CD4-positive, alpha-beta T cell treated with Interleukin-6 for 4 hours (primary cell): ENCODE data around the gene C1orf35.
"Not testable (repeated sequence)": the region's sequence is repeated elsewhere in the genome, so short reads cannot be mapped to it uniquely, and the experiment has no call there.

Source experiments
- DNase-seq: peaks from one replicate; pipeline ENCODE4 v3.0.0-alpha.2; 2020; ENCODE audit warnings: mixed read lengths

C1orf35 gene

GRCh38 chr1:228142155-228142691 is 39.1 kb upstream of the C1orf35 start:
- DNase-seq: no peak

GRCh38 chr1:228141226-228142044 is 38.3 kb upstream of the C1orf35 start:
- DNase-seq: peak; percentile 38

GRCh38 chr1:228140724-228141225 is 37.6 kb upstream of the C1orf35 start:
- no peak for DNase-seq

GRCh38 chr1:228139931-228140723 is 37.0 kb upstream of the C1orf35 start, which contains the start of gene GUK1:
GUK1 (plus strand) TSS chr1:228140279; CDS start chr1:228140303, 24 bp downstream.
- peak; percentile 100 for DNase-seq

GRCh38 chr1:228139406-228139930 is 36.3 kb upstream of the C1orf35 start:
- DNase-seq: no peak

GRCh38 chr1:228136901-228137300 is 33.8 kb upstream of the C1orf35 start:
- no peak for DNase-seq

GRCh38 chr1:228134591-228134990 is 31.5 kb upstream of the C1orf35 start:
- DNase-seq: no peak

- no peak for DNase-seq
Measured at GRCh38 chr1:228131766-228132165, 28.6 kb upstream of the C1orf35 start.

- no peak for DNase-seq
Measured at GRCh38 chr1:228125185-228125584, 22.1 kb upstream of the C1orf35 start.

GRCh38 chr1:228123505-228123904 is 20.4 kb upstream of the C1orf35 start:
- no peak for DNase-seq

GRCh38 chr1:228122921-228123441 is 19.9 kb upstream of the C1orf35 start:
- DNase-seq: no peak

GRCh38 chr1:228120857-228121489 is 17.8 kb upstream of the C1orf35 start:
- no peak for DNase-seq

GRCh38 chr1:228120351-228120750 is 17.2 kb upstream of the C1orf35 start:
- no peak for DNase-seq

GRCh38 chr1:228118040-228118439 is 14.9 kb upstream of the C1orf35 start:
- no peak for DNase-seq

GRCh38 chr1:228117335-228117734 is 14.2 kb upstream of the C1orf35 start:
- DNase-seq: no peak

GRCh38 chr1:228114827-228115226 is 11.7 kb upstream of the C1orf35 start:
- DNase-seq: no peak

- no peak for DNase-seq
Measured at GRCh38 chr1:228112617-228113016, 9.5 kb upstream of the C1orf35 start.

- DNase-seq: no peak
Measured at GRCh38 chr1:228112167-228112566, 9.0 kb upstream of the C1orf35 start.

- DNase-seq: not testable (repeated sequence)
Measured at GRCh38 chr1:228111315-228111714, 8.2 kb upstream of the C1orf35 start.

- DNase-seq: no peak
Measured at GRCh38 chr1:228110556-228110955, 7.4 kb upstream of the C1orf35 start.

GRCh38 chr1:228109962-228110488 is 6.9 kb upstream of the C1orf35 start:
- DNase-seq: no peak
